PC-9 (cell line): ENCODE measurements around the gene KCNQ5. TPM values are rescaled to one million over a fixed set of nuclear protein-coding genes. Genes with fewer than 3 reads are reported as not detected.
A peak's percentile ranks its signal among the peaks of the same experiment; 100 is the strongest.
"Not testable (repeated sequence)": the region's sequence is repeated elsewhere in the genome, so short reads cannot be mapped to it uniquely, and the experiment has no call there.

Experiments
- BruUV-seq: library from RNA; stranded (reverse); fragments of 400-500 nt; replicated peaks from 2 replicates; lab custom pipeline; 2021; lab: Mats Ljungman, UMichigan
- CTCF ChIA-PET: fragments of 300-600 bp; sonication (Branson Sonifier 250); formaldehyde crosslinking; loops from one replicate; lab custom pipeline; 2022; ENCODE audit warnings: antibody characterized with exemption; lab: Charles Lee
- POLR2A ChIA-PET: fragments of 300-600 bp; sonication (Branson Sonifier 250); formaldehyde crosslinking; loops from one replicate; lab custom pipeline; 2022; ENCODE audit warnings: antibody characterized with exemption; ENCODE audit not compliant: unreplicated experiment; lab: Charles Lee
- DNase-seq, 2 experiments: peaks; one replicate each; pipeline versions ENCODE4 v3.0.0 to v3.0.0-alpha.2; 2015 to 2022; ENCODE audit warnings: mixed read lengths in 1 of 2
- H2AFZ ChIP-seq: fragments of 200-600 bp; sonication (generic); 2 replicates; pipeline ENCODE4 v1.8.1; 2017; ENCODE audit warnings: antibody characterized with exemption
- H3F3A ChIP-seq: fragments of 200-600 bp; sonication (generic); 2 replicates; pipeline ENCODE4 v1.8.1; 2017; ENCODE audit warnings: antibody characterized with exemption, mild to moderate bottlenecking, low read depth; ENCODE audit not compliant: insufficient read depth
- H3K27ac ChIP-seq: fragments of 200-600 bp; sonication (generic); 2 replicates; pipeline ENCODE4 v1.6.1; 2016; ENCODE audit warnings: mixed run types
- H3K27me3 ChIP-seq: fragments of 200-600 bp; sonication (generic); 2 replicates; pipeline ENCODE4 v1.6.1; 2016; ENCODE audit warnings: low read depth, mixed run types; ENCODE audit not compliant: insufficient read depth
- H3K36me3 ChIP-seq: fragments of 200-600 bp; sonication (generic); 2 replicates; pipeline ENCODE4 v1.6.1; 2016; ENCODE audit warnings: low read depth, mixed run types
- H3K4me1 ChIP-seq: fragments of 200-600 bp; sonication (generic); replicated peaks from 2 replicates; pipeline ENCODE4 v1.6.1; 2016; ENCODE audit warnings: mixed run types; ENCODE audit not compliant: insufficient read depth
- H3K4me2 ChIP-seq: fragments of 200-600 bp; sonication (generic); 2 replicates; pipeline ENCODE4 v1.6.1; 2017; ENCODE audit warnings: mixed run types
- H3K4me3 ChIP-seq: fragments of 200-600 bp; sonication (generic); 2 replicates; pipeline ENCODE4 v1.6.1; 2016; ENCODE audit warnings: mixed run types
- H3K79me2 ChIP-seq: fragments of 200-600 bp; sonication (generic); 2 replicates; pipeline ENCODE4 v1.6.1; 2017; ENCODE audit warnings: low read depth, mixed run types
- H3K9me2 ChIP-seq: fragments of 200-600 bp; sonication (generic); 2 replicates; pipeline ENCODE4 v1.8.1; 2017; ENCODE audit warnings: mild to moderate bottlenecking; ENCODE audit not compliant: insufficient read depth
- H3K9me3 ChIP-seq: fragments of 200-600 bp; sonication (generic); 2 replicates; pipeline ENCODE4 v1.8.1; 2016; ENCODE audit warnings: low read depth; ENCODE audit not compliant: insufficient read depth
- H4K20me1 ChIP-seq: fragments of 200-600 bp; sonication (generic); 2 replicates; pipeline ENCODE4 v1.8.1; 2017; ENCODE audit not compliant: insufficient read depth
- EZH2 ChIP-seq: fragments of 200-600 bp; sonication (generic); IDR thresholded peaks from 2 replicates; pipeline ENCODE4 v1.8.0; 2017; ENCODE audit warnings: antibody characterized with exemption, low read depth
- intact Hi-C: fragments of 100-400 bp; cut with micrococcal nuclease; formaldehyde crosslinking; loops from one replicate; pipeline ENCODE4 v1.10.0; 2022; ENCODE audit not compliant: unreplicated experiment
- total RNA-seq: library from RNA; stranded (reverse); gene quantifications from 2 replicates; pipeline ENCODE4 v1.2.3, GENCODE V29; 2021
- TF ChIP-seq, protein P1 (sequence below): fragments of 200-600 bp; sonication (generic); conservative IDR thresholded peaks from 2 replicates; pipeline ENCODE4 v1.6.1; 2017; ENCODE audit warnings: mixed run types, antibody characterized with exemption, mild to moderate bottlenecking, moderate library complexity

Gene KCNQ5
- total RNA-seq, 1 experiment from 2014 or later: 0.20 TPM

- H3F3A ChIP-seq: no peaks in the 10 kb centered on the region
- no peak for TF ChIP-seq EZH2
- TF ChIP-seq, protein P1, sequence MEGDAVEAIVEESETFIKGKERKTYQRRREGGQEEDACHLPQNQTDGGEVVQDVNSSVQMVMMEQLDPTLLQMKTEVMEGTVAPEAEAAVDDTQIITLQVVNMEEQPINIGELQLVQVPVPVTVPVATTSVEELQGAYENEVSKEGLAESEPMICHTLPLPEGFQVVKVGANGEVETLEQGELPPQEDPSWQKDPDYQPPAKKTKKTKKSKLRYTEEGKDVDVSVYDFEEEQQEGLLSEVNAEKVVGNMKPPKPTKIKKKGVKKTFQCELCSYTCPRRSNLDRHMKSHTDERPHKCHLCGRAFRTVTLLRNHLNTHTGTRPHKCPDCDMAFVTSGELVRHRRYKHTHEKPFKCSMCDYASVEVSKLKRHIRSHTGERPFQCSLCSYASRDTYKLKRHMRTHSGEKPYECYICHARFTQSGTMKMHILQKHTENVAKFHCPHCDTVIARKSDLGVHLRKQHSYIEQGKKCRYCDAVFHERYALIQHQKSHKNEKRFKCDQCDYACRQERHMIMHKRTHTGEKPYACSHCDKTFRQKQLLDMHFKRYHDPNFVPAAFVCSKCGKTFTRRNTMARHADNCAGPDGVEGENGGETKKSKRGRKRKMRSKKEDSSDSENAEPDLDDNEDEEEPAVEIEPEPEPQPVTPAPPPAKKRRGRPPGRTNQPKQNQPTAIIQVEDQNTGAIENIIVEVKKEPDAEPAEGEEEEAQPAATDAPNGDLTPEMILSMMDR: no peak
- no peak overlapping the region for H3K4me3 ChIP-seq
- H3K9me2 ChIP-seq: no peaks in the 10 kb centered on the region
- ChIA-PET POLR2A (interaction anchor here (0.5 kb wide), 1 partner anchor 13 kb away, joined by 3 read pairs; no protein-coding TSS in a partner anchor), CTCF (no interaction called here)
- no peak overlapping the region for H2AFZ ChIP-seq
- H3K4me1 ChIP-seq: 0 out of 2 replicates have a peak, but pooled peaks cover 5% of the 10 kb centered on the region
- no peak overlapping the region for H3K27ac ChIP-seq
- no peaks in the 10 kb centered on the region for H3K79me2 ChIP-seq
- intact Hi-C loops: no loop called here
- no peaks in the 10 kb centered on the region for H3K9me3 ChIP-seq
- no peaks in the 10 kb centered on the region for H3K36me3 ChIP-seq
- H3K27me3 ChIP-seq: no peaks in the 10 kb centered on the region
- no peaks in the 10 kb centered on the region for H4K20me1 ChIP-seq
- peak in 1 of 2 experiments; percentile 51 for DNase-seq
- BruUV-seq: no TSS peak
- H3K4me2 ChIP-seq: no peak overlapping the region
Measured at GRCh38 chr6:72894091-72894490, 272.2 kb downstream of the KCNQ5 start.

GRCh38 chr6:72898313-72898712, 276.4 kb downstream of the KCNQ5 start:
- H3K27ac ChIP-seq, H3K4me2 ChIP-seq, H3K4me3 ChIP-seq, H3K4me1 ChIP-seq, H3K9me3 ChIP-seq, BruUV-seq, intact Hi-C loops, H4K20me1 ChIP-seq, H2AFZ ChIP-seq, H3F3A ChIP-seq, POLR2A ChIA-PET, H3K79me2 ChIP-seq, H3K36me3 ChIP-seq, CTCF ChIA-PET, H3K27me3 ChIP-seq, H3K9me2 ChIP-seq, DNase-seq: not testable (repeated sequence)

GRCh38 chr6:72905705-72906478, 284.0 kb downstream of the KCNQ5 start:
- DNase-seq: no peak
- Histone ChIP-seq H3K36me3 (no peaks in the 10 kb centered on the region), H3K27me3 (no peaks in the 10 kb centered on the region), H3K4me1 (no peaks in the 10 kb centered on the region), H3K27ac (no peak overlapping the region), H4K20me1 (no peaks in the 10 kb centered on the region), H3K4me3 (no peak overlapping the region), H3K9me2 (no peaks in the 10 kb centered on the region), H3K79me2 (no peaks in the 10 kb centered on the region), H3K4me2 (no peak overlapping the region), H3F3A (no peaks in the 10 kb centered on the region), H2AFZ (no peak overlapping the region), H3K9me3 (no peaks in the 10 kb centered on the region)
- CTCF ChIA-PET: no interaction called here
- POLR2A ChIA-PET: no interaction called here
- intact Hi-C loops: no loop called here
- no peak for TF ChIP-seq EZH2
- TF ChIP-seq, protein P1: no peak
- no TSS peak for BruUV-seq
